Fibroblast of lung (primary cell): ENCODE measurements around the gene CRYBG1. TPM values are rescaled to one million over a fixed set of nuclear protein-coding genes. Genes with fewer than 3 reads are reported as not detected.

ENCODE experiments used
- DNase-seq, 2 donors: peaks; one replicate each; pipeline versions ENCODE4 v3.0.0 to v3.0.0-alpha.2; 2010; ENCODE audit warnings: low read depth in 2 of 2
- H2AFZ ChIP-seq: 2 replicates; pipeline ENCODE4 v1.5.1; 2012; ENCODE audit warnings: low read length, control low read depth, inconsistent platforms
- H3K27ac ChIP-seq: 2 replicates; pipeline ENCODE4 v1.5.1; 2011; ENCODE audit warnings: low read length, control low read depth; ENCODE audit not compliant: insufficient read depth
- H3K27me3 ChIP-seq: 2 replicates; pipeline ENCODE4 v1.5.1; 2011; ENCODE audit warnings: mild to moderate bottlenecking, low read length; ENCODE audit not compliant: control insufficient read depth, insufficient read depth
- H3K36me3 ChIP-seq: 2 replicates; pipeline ENCODE4 v1.5.1; 2011; ENCODE audit warnings: low read length; ENCODE audit not compliant: control insufficient read depth, insufficient read depth
- H3K4me1 ChIP-seq: 2 replicates; pipeline ENCODE4 v1.5.1; 2011; ENCODE audit warnings: low read length; ENCODE audit not compliant: control insufficient read depth, insufficient read depth; ENCODE audit errors: extremely low read depth
- H3K4me2 ChIP-seq: 2 replicates; pipeline ENCODE4 v1.5.1; 2011; ENCODE audit warnings: low read length, control low read depth; ENCODE audit not compliant: insufficient read depth; ENCODE audit errors: extremely low read depth
- H3K4me3 ChIP-seq, 4 experiments: fragments of 200-600 bp in 1 of 4; sonication (generic) in 1 of 4; replicated peaks in 1 of 4; 2 replicates each; pipeline ENCODE4 v1.5.1; 2011 to 2016; ENCODE audit warnings: low read length in 4 of 4, low read depth in 3 of 4, mild to moderate bottlenecking in 3 of 4, control low read depth in 2 of 4, inconsistent platforms in 1 of 4, mixed read lengths in 1 of 4; ENCODE audit not compliant: insufficient read depth in 1 of 4; ENCODE audit errors: control extremely low read depth in 1 of 4
- H3K79me2 ChIP-seq: 2 replicates; pipeline ENCODE4 v1.5.1; 2012; ENCODE audit warnings: mild to moderate bottlenecking, low read length, inconsistent platforms; ENCODE audit not compliant: control insufficient read depth, insufficient read depth
- H3K9ac ChIP-seq: 2 replicates; pipeline ENCODE4 v1.5.1; 2011; ENCODE audit warnings: mild to moderate bottlenecking, low read length, control low read depth; ENCODE audit not compliant: insufficient read depth
- H3K9me3 ChIP-seq: 2 replicates; pipeline ENCODE4 v1.5.1; 2012; ENCODE audit warnings: low read depth, low read length; ENCODE audit not compliant: control insufficient read depth, insufficient read depth
- H4K20me1 ChIP-seq: 2 replicates; pipeline ENCODE4 v1.5.1; 2011; ENCODE audit warnings: low read length; ENCODE audit not compliant: control insufficient read depth, insufficient read depth; ENCODE audit errors: extremely low read depth
- EZH2 ChIP-seq: IDR thresholded peaks from 2 replicates; pipeline ENCODE4 v1.5.1; 2012; ENCODE audit warnings: low read length, control low read depth, mild to moderate bottlenecking; ENCODE audit errors: missing control alignments
- polyA plus RNA-seq, 2 donors: library from polyadenylated mRNA; depleted of rRNA in 1 of 2; stranded (reverse) in 1 of 2; unstranded in 1 of 2; fragments of >200 nt; gene quantifications; 2 replicates each; pipeline ENCODE4 v1.2.1, GENCODE V29; 2011 to 2012; ENCODE audit warnings: missing spikeins in 1 of 2
- total RNA-seq: library from RNA; depleted of rRNA; stranded (reverse); fragments of >200 nt; gene quantifications from 2 replicates; pipeline ENCODE4 v1.2.1, GENCODE V29; 2014
- TF ChIP-seq, protein P1 (sequence below), 2 donors: IDR thresholded peaks in 1 of 2; conservative IDR thresholded peaks in 1 of 2; 1 replicate in 1 of 2; 2 replicates in 1 of 2; pipeline ENCODE4 v1.5.1; 2011 to 2012; ENCODE audit warnings: low read length in 2 of 2, control low read depth in 1 of 2, inconsistent platforms in 1 of 2, low read depth in 1 of 2, mild to moderate bottlenecking in 1 of 2

CRYBG1 gene
- total and polyA plus RNA-seq, 2 donors (not counting 1 experiment from before 2014, with no cell fraction given): 4.3 to 10.1 TPM

DNA sequence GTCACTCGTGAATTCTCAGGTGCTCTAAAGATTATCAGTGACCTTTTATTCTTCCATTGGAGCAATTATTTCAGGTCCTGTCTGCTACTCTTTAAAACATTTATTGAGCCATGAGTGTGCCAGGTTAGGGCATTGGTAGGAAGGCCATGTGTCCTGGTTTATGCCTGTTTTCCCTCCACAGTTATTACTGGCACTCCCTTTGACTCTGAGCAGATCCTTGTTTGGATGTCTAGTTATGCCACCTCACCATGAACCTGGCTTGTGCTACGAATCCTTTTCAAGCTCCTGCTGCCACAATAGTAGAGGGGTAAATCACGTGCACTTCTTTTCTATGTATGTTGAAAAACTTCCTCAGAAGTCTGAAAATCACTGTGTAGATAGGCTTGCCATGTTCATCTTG lies 27.4 kb downstream of the CRYBG1 start:
- peaks cover 7% of the 10 kb centered on the region for H3K27me3 ChIP-seq
- TF ChIP-seq, protein P1, sequence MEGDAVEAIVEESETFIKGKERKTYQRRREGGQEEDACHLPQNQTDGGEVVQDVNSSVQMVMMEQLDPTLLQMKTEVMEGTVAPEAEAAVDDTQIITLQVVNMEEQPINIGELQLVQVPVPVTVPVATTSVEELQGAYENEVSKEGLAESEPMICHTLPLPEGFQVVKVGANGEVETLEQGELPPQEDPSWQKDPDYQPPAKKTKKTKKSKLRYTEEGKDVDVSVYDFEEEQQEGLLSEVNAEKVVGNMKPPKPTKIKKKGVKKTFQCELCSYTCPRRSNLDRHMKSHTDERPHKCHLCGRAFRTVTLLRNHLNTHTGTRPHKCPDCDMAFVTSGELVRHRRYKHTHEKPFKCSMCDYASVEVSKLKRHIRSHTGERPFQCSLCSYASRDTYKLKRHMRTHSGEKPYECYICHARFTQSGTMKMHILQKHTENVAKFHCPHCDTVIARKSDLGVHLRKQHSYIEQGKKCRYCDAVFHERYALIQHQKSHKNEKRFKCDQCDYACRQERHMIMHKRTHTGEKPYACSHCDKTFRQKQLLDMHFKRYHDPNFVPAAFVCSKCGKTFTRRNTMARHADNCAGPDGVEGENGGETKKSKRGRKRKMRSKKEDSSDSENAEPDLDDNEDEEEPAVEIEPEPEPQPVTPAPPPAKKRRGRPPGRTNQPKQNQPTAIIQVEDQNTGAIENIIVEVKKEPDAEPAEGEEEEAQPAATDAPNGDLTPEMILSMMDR (conservative IDR thresholded peaks at IDR 0.05 in 1 of 2, IDR thresholded peaks at IDR 0.05 in 1 of 2; ENCODE audit: low read depth in 1 of 2, low read length in 2 of 2): no peak
- TF ChIP-seq EZH2: no peak
- H3K9ac ChIP-seq: no peak overlapping the region
- H4K20me1 ChIP-seq: no peaks in the 10 kb centered on the region
- no peaks in the 10 kb centered on the region for H3K4me1 ChIP-seq
- H3K27ac ChIP-seq: no peak overlapping the region
- H3K4me2 ChIP-seq: no peak overlapping the region
- H3K36me3 ChIP-seq: no peaks in the 10 kb centered on the region
- no peaks in the 10 kb centered on the region for H3K79me2 ChIP-seq
- no peak overlapping the region for H2AFZ ChIP-seq
- no peak overlapping the region for H3K4me3 ChIP-seq
- H3K9me3 ChIP-seq: no peaks in the 10 kb centered on the region
- no peak for DNase-seq

DNA sequence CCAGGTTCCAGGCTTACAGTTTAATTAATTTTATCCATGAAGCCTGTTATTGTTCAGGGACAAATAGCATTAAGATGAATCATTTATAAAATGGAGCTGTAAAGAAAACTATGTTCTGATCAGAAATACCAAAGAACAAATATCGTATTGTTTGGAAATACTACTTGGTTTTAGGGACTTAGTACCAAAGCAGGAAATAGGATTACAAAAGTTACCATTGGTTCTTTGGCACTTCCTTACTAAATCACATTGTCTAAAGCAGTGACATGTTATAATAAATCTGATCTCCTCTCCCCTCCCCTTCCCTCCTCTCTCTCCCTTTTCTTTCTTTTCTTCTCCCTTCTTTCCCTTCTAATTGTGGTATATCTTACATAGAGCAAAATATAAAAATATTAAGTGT lies 29.6 kb downstream of the CRYBG1 start:
- DNase-seq: no peak
- Histone ChIP-seq H3K27ac (no peak overlapping the region), H3K4me3 (no peak overlapping the region), H3K4me1 (no peaks in the 10 kb centered on the region), H3K27me3 (peaks cover 6% of the 10 kb centered on the region), H3K79me2 (no peaks in the 10 kb centered on the region), H3K9me3 (no peaks in the 10 kb centered on the region), H3K9ac (no peak overlapping the region), H3K36me3 (no peaks in the 10 kb centered on the region), H3K4me2 (no peak overlapping the region), H2AFZ (no peak overlapping the region), H4K20me1 (no peaks in the 10 kb centered on the region)
- TF ChIP-seq, protein P1 (conservative IDR thresholded peaks at IDR 0.05 in 1 of 2, IDR thresholded peaks at IDR 0.05 in 1 of 2; ENCODE audit: low read depth in 1 of 2, low read length in 2 of 2): no peak
- TF ChIP-seq EZH2: no peak

DNA sequence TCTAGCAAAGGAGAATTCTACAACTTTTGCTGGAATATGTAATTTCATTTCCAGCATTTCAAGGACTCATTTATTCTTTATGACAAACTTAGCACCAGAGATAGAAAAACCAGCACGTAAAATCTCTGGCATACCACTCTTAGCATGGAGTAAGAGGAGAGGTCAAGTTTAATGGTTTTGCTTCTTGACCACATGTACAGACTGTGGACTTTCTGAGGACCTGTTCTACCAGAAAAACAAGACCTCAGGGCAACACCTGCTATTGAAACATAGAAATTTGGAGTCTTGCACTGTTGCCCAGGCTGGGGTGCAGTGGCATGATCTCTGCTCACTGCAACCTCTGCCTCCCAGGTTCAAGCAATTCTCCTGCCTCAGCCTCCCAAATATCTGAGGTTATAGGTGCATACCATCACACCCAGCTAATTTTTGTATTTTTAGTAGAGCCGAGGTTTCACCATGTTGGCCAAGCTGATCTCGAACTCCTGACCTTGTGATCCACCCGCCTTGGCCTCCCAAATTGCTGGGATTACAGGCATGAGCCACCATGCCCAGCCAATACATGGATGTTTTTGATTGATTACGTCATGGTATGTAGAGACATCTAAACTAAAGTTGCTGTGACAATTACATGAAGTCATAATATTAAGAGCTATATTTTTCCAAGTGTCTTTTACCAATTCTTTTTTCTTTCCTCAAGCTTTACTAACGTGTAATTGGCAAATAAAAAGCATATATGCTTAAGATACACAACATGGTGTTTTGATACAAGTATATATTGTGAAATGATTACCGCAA lies 36.1 kb downstream of the CRYBG1 start:
- Histone ChIP-seq H3K4me3 (no peak overlapping the region), H3K27ac (no peak overlapping the region), H3K9me3 (no peaks in the 10 kb centered on the region), H3K4me1 (no peaks in the 10 kb centered on the region), H3K79me2 (no peaks in the 10 kb centered on the region), H3K27me3 (no peaks in the 10 kb centered on the region), H2AFZ (no peak overlapping the region), H3K9ac (no peak overlapping the region), H4K20me1 (no peaks in the 10 kb centered on the region), H3K4me2 (no peak overlapping the region), H3K36me3 (no peaks in the 10 kb centered on the region)
- no peak for TF ChIP-seq EZH2
- TF ChIP-seq, protein P1 (conservative IDR thresholded peaks at IDR 0.05 in 1 of 2, IDR thresholded peaks at IDR 0.05 in 1 of 2; ENCODE audit: low read depth in 1 of 2, low read length in 2 of 2): no peak
- DNase-seq: no peak
